Endothelial cell of umbilical vein (primary cell): Measurements from ENCODE around the gene DAB2IP.

Experiments used
- CTCF ChIP-seq, 2 donors: IDR thresholded peaks; 1 replicate in 1 of 2; 2 replicates in 1 of 2; pipeline ENCODE4 v1.5.1; 2011; ENCODE audit warnings: low read length in 2 of 2, mild to moderate bottlenecking in 2 of 2, moderate library complexity in 2 of 2, control low read depth in 1 of 2, inconsistent platforms in 1 of 2, low read depth in 1 of 2; ENCODE audit not compliant: insufficient read depth in 1 of 2; ENCODE audit errors: extremely low read depth in 1 of 2
- EZH2 ChIP-seq: IDR thresholded peaks from 2 replicates; pipeline ENCODE4 v1.6.1; 2012; ENCODE audit warnings: borderline replicate concordance, low read depth, mild to moderate bottlenecking, moderate library complexity, low read length, inconsistent platforms; ENCODE audit not compliant: severe bottlenecking
- FOS ChIP-seq: IDR thresholded peaks from 2 replicates; pipeline ENCODE4 v1.6.1; 2011; ENCODE audit warnings: mild to moderate bottlenecking, low read length, moderate library complexity, borderline replicate concordance; ENCODE audit not compliant: insufficient read depth
- GATA2 ChIP-seq: IDR thresholded peaks from 2 replicates; pipeline ENCODE4 v1.7.0; 2011; ENCODE audit warnings: low read depth, mild to moderate bottlenecking, moderate library complexity, mixed read lengths, low read length; ENCODE audit not compliant: insufficient read length, insufficient read depth
- JUN ChIP-seq: IDR thresholded peaks from 2 replicates; pipeline ENCODE4 v1.6.1; 2011; ENCODE audit warnings: borderline replicate concordance, low read depth; ENCODE audit not compliant: insufficient read length, insufficient read depth
- MYC ChIP-seq: IDR thresholded peaks from one replicate; pipeline ENCODE4 v1.6.1; 2011; ENCODE audit warnings: mild to moderate bottlenecking, low read depth, low read length
- POLR2A ChIP-seq: IDR thresholded peaks from 2 replicates; pipeline ENCODE4 v1.6.1; 2012; ENCODE audit warnings: low read depth, mild to moderate bottlenecking, control low read depth, low read length
- POLR2AphosphoS5 ChIP-seq: IDR thresholded peaks from 2 replicates; pipeline ENCODE4 v1.6.1; 2012; ENCODE audit warnings: low read depth, mild to moderate bottlenecking, control low read depth, low read length, moderate library complexity; ENCODE audit not compliant: insufficient read depth
- TF ChIP-seq, protein P1 (sequence below): IDR thresholded peaks from 2 replicates; pipeline ENCODE4 v1.6.1; 2011; ENCODE audit not compliant: insufficient read depth, insufficient read length

- TF ChIP-seq CTCF (IDR thresholded peaks at IDR 0.05; ENCODE audit: extremely low read depth in 1 of 2, insufficient read depth in 1 of 2, low read depth in 1 of 2, low read length in 2 of 2) (no peak), POLR2A (no peak), POLR2AphosphoS5 (no peak), FOS (no peak), EZH2 (no peak), JUN (no peak), MYC (no peak), GATA2 (no peak)
- TF ChIP-seq, protein P1, sequence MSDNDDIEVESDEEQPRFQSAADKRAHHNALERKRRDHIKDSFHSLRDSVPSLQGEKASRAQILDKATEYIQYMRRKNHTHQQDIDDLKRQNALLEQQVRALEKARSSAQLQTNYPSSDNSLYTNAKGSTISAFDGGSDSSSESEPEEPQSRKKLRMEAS = no peak
These were observed 87.5 kb downstream of the DAB2IP start for GRCh38 chr9:121738968-121739367.
